IMR-90 (cell line): ENCODE measurements around the gene PRKN. TPM values are rescaled to one million over a fixed set of nuclear protein-coding genes. Genes with fewer than 3 reads are reported as not detected.

Source experiments
- ATAC-seq: fragments of 200-7000 bp; cut with Tn5 transposase; 2 replicates; pipeline ENCODE4 v1.9.1; 2020; ENCODE audit warnings: low read depth, mild to moderate bottlenecking, moderate library complexity
- BruUV-seq: library from RNA; stranded (reverse); fragments of 400-500 nt; replicated peaks from 2 replicates; lab custom pipeline; 2021; lab: Mats Ljungman, UMichigan
- CTCF ChIA-PET: fragments of 300-600 bp; formaldehyde crosslinking; extraction: SDS; loops from one replicate; lab custom pipeline; 2021; ENCODE audit warnings: antibody characterized with exemption; lab: Yijun Ruan, JAX
- POLR2A ChIA-PET: fragments of 300-600 bp; sonication (Branson Sonifier 250); formaldehyde crosslinking; loops from one replicate; lab custom pipeline; 2022; ENCODE audit warnings: antibody characterized with exemption; ENCODE audit not compliant: unreplicated experiment; lab: Charles Lee
- DNase-seq: peaks from one replicate; pipeline ENCODE4 v3.0.0; 2013
- H2AFZ ChIP-seq: replicated peaks from 2 replicates; pipeline ENCODE3; 2013; ENCODE audit warnings: low read length, mild to moderate bottlenecking; ENCODE audit not compliant: poor library complexity
- H2AK5ac ChIP-seq: 2 replicates; pipeline ENCODE4 v1.6.1; 2013; ENCODE audit warnings: low read depth, low read length, inconsistent platforms
- H2AK9ac ChIP-seq: replicated peaks from 2 replicates; pipeline ENCODE3; 2013; ENCODE audit warnings: mild to moderate bottlenecking, low read depth, low read length, moderate library complexity; ENCODE audit not compliant: poor library complexity
- H2BK120ac ChIP-seq: 2 replicates; pipeline ENCODE4 v1.6.1; 2013; ENCODE audit warnings: low read depth, low read length, inconsistent platforms
- H2BK15ac ChIP-seq: 3 replicates; pipeline ENCODE4 v1.6.1; 2013; ENCODE audit warnings: low read depth, low read length, inconsistent platforms
- H2BK20ac ChIP-seq: 2 replicates; pipeline ENCODE4 v1.6.1; 2013; ENCODE audit warnings: low read depth, mild to moderate bottlenecking, inconsistent platforms, low read length, moderate library complexity
- H2BK5ac ChIP-seq: 2 replicates; pipeline ENCODE4 v1.6.1; 2013; ENCODE audit warnings: mild to moderate bottlenecking, low read depth, low read length, inconsistent platforms; ENCODE audit not compliant: poor library complexity, severe bottlenecking
- H3K14ac ChIP-seq: replicated peaks from 2 replicates; pipeline ENCODE4 v1.6.1; 2013; ENCODE audit warnings: low read depth, low read length, inconsistent platforms
- H3K18ac ChIP-seq: 2 replicates; pipeline ENCODE4 v1.6.1; 2013; ENCODE audit warnings: low read depth, low read length, control low read depth
- H3K23ac ChIP-seq: 2 replicates; pipeline ENCODE4 v1.6.1; 2013; ENCODE audit warnings: low read depth, low read length, inconsistent platforms
- H3K27ac ChIP-seq: 2 replicates; pipeline ENCODE4 v1.5.1; 2013; ENCODE audit warnings: mild to moderate bottlenecking, control low read depth, low read length; ENCODE audit not compliant: insufficient read depth
- H3K27me3 ChIP-seq: 2 replicates; pipeline ENCODE4 v1.6.1; 2013; ENCODE audit warnings: low read length; ENCODE audit not compliant: control insufficient read depth, insufficient read depth
- H3K36me3 ChIP-seq: 2 replicates; pipeline ENCODE4 v1.6.1; 2013; ENCODE audit warnings: low read length, mixed read lengths; ENCODE audit not compliant: control insufficient read depth, insufficient read depth
- H3K4ac ChIP-seq: 2 replicates; pipeline ENCODE4 v1.6.1; 2013; ENCODE audit warnings: low read depth, low read length, inconsistent platforms
- H3K4me1 ChIP-seq: 2 replicates; pipeline ENCODE4 v1.6.1; 2013; ENCODE audit warnings: low read length, mixed read lengths; ENCODE audit not compliant: control insufficient read depth, insufficient read depth
- H3K4me2 ChIP-seq: 2 replicates; pipeline ENCODE4 v1.6.1; 2013; ENCODE audit warnings: low read depth, mild to moderate bottlenecking, control low read depth, low read length, moderate library complexity
- H3K4me3 ChIP-seq: 2 replicates; pipeline ENCODE4 v1.5.1; 2013; ENCODE audit warnings: low read depth, mild to moderate bottlenecking, control low read depth, low read length, moderate library complexity; ENCODE audit not compliant: insufficient read depth
- H3K56ac ChIP-seq: 2 replicates; pipeline ENCODE4 v1.6.1; 2013; ENCODE audit warnings: low read length, inconsistent platforms; ENCODE audit not compliant: insufficient read depth; ENCODE audit errors: extremely low read depth
- H3K79me1 ChIP-seq, 2 experiments: 2 replicates each; pipeline ENCODE4 v1.6.1; 2013; ENCODE audit warnings: low read length in 2 of 2, inconsistent platforms in 1 of 2, low read depth in 1 of 2
- H3K9ac ChIP-seq: 2 replicates; pipeline ENCODE4 v1.6.1; 2013; ENCODE audit warnings: low read depth, low read length, control low read depth
- H3K9me1 ChIP-seq: 2 replicates; pipeline ENCODE4 v1.6.1; 2013; ENCODE audit warnings: low read length, inconsistent platforms; ENCODE audit not compliant: insufficient read depth
- H3K9me3 ChIP-seq: 2 replicates; pipeline ENCODE4 v1.6.1; 2013; ENCODE audit warnings: low read length; ENCODE audit not compliant: control insufficient read depth, insufficient read depth
- H4K20me1 ChIP-seq: 2 replicates; pipeline ENCODE4 v1.6.1; 2013; ENCODE audit warnings: low read length, inconsistent platforms; ENCODE audit not compliant: insufficient read depth
- H4K5ac ChIP-seq: 2 replicates; pipeline ENCODE4 v1.6.1; 2013; ENCODE audit warnings: mild to moderate bottlenecking, low read depth, low read length, control low read depth
- H4K8ac ChIP-seq, 2 experiments: 2 replicates each; pipeline ENCODE4 v1.6.1; 2013; ENCODE audit warnings: low read depth in 2 of 2, low read length in 2 of 2, control low read depth in 1 of 2, inconsistent platforms in 1 of 2
- H4K91ac ChIP-seq: 2 replicates; pipeline ENCODE4 v1.6.1; 2013; ENCODE audit warnings: low read depth, low read length, inconsistent platforms; ENCODE audit not compliant: insufficient read depth
- BHLHE40 ChIP-seq: fragments of 150-350 bp; IDR thresholded peaks from 2 replicates; pipeline ENCODE4 v1.6.1; 2016; ENCODE audit warnings: mild to moderate bottlenecking, low read depth, low read length
- CEBPB ChIP-seq: IDR thresholded peaks from 2 replicates; pipeline ENCODE4 v1.6.1; 2012; ENCODE audit warnings: low read depth, low read length, improper control_type of control experiment
- CHD1 ChIP-seq: IDR thresholded peaks from 2 replicates; pipeline ENCODE4 v1.6.1; 2012; ENCODE audit warnings: low read depth, low read length, improper control_type of control experiment
- FOS ChIP-seq: fragments of 150-350 bp; IDR thresholded peaks from 2 replicates; pipeline ENCODE4 v1.6.1; 2016; ENCODE audit warnings: low read depth, low read length
- MAFK ChIP-seq: IDR thresholded peaks from 2 replicates; pipeline ENCODE4 v1.6.1; 2012; ENCODE audit warnings: low read depth, low read length, improper control_type of control experiment
- MAZ ChIP-seq: IDR thresholded peaks from 2 replicates; pipeline ENCODE4 v1.6.1; 2012; ENCODE audit warnings: low read depth, mild to moderate bottlenecking, low read length, improper control_type of control experiment, moderate library complexity, borderline replicate concordance
- MXI1 ChIP-seq: IDR thresholded peaks from 2 replicates; pipeline ENCODE4 v1.6.1; 2012; ENCODE audit warnings: low read depth, mild to moderate bottlenecking, low read length, moderate library complexity, borderline replicate concordance
- NFE2L2 ChIP-seq: fragments of 150-350 bp; IDR thresholded peaks from 2 replicates; pipeline ENCODE4 v1.6.1; 2016; ENCODE audit warnings: low read depth, mild to moderate bottlenecking, low read length
- POLR2A ChIP-seq: IDR thresholded peaks from 2 replicates; pipeline ENCODE4 v1.6.1; 2012; ENCODE audit warnings: mild to moderate bottlenecking, low read depth, low read length
- RAD21 ChIP-seq: IDR thresholded peaks from 2 replicates; pipeline ENCODE4 v1.6.1; 2012; ENCODE audit warnings: low read length, improper control_type of control experiment
- RCOR1 ChIP-seq: IDR thresholded peaks from 2 replicates; pipeline ENCODE4 v1.6.1; 2012; ENCODE audit warnings: mild to moderate bottlenecking, low read length, improper control_type of control experiment; ENCODE audit not compliant: insufficient replicate concordance
- RFX5 ChIP-seq: IDR thresholded peaks from 2 replicates; pipeline ENCODE4 v1.8.0; 2012; ENCODE audit warnings: low read depth, mild to moderate bottlenecking, low read length, moderate library complexity
- SMC3 ChIP-seq: fragments of 150-350 bp; IDR thresholded peaks from 2 replicates; pipeline ENCODE4 v1.6.1; 2016; ENCODE audit warnings: low read depth, mild to moderate bottlenecking, antibody characterized with exemption, low read length, moderate library complexity
- WGBS, 2 experiments: methylation state at CpG; one replicate each; pipeline versions ENCODE4 v1.1.5 to v1.1.7; 2013; ENCODE audit warnings: missing lambda C conversion rate in 2 of 2; ENCODE audit not compliant: insufficient read length in 1 of 2; ENCODE audit errors: extremely low coverage in 2 of 2; 5-methylcytosine and 5-hydroxymethylcytosine counted together
- dilution Hi-C: fragments of 300-500 bp; cut with HindIII; formaldehyde crosslinking; loops from one replicate; pipeline ENCODE4 v1.14.3; 2018; ENCODE audit warnings: low sequenced_read_pairs; ENCODE audit not compliant: unreplicated experiment
- in situ Hi-C: fragments of 300-500 bp; cut with MboI; formaldehyde crosslinking; loops from 3 replicates; pipeline ENCODE4 v1.14.3; 2019; ENCODE audit warnings: low sequenced_read_pairs, inconsistent platforms, mixed read lengths
- intact Hi-C: fragments of 100-400 bp; cut with micrococcal nuclease; formaldehyde crosslinking; loops from 2 replicates; pipeline ENCODE4 v1.10.0; 2022
- polyA plus RNA-seq, 3 experiments: library from polyadenylated mRNA; depleted of rRNA; stranded (reverse); fragments of >200 nt; gene quantifications; 2 replicates each; pipeline ENCODE4 v1.2.3, GENCODE V29; 2012; ENCODE audit warnings: low replicate concordance in 1 of 3
- total RNA-seq: library from RNA; depleted of rRNA; stranded (reverse); fragments of >200 nt; gene quantifications from 2 replicates; pipeline ENCODE4 v1.2.3, GENCODE V29; 2012
- TF ChIP-seq, protein P1 (sequence below): fragments of 150-350 bp; IDR thresholded peaks from 2 replicates; pipeline ENCODE4 v1.6.1; 2017; ENCODE audit warnings: mild to moderate bottlenecking, antibody characterized with exemption, low read length, low read depth
- TF ChIP-seq, protein P2 (sequence below): conservative IDR thresholded peaks from 2 replicates; pipeline ENCODE4 v1.5.1; 2012; ENCODE audit warnings: mild to moderate bottlenecking, low read depth, low read length, improper control_type of control experiment
- TF ChIP-seq, protein P3 (sequence below): fragments of 150-350 bp; IDR thresholded peaks from 2 replicates; pipeline ENCODE4 v1.6.1; 2016; ENCODE audit warnings: low read depth, mild to moderate bottlenecking, low read length, moderate library complexity, borderline replicate concordance

PRKN gene
- total and polyA plus RNA-seq, 2 of the 4 experiments (the other 2 are of a cell fraction): 0.15 to 0.18 TPM

DNA sequence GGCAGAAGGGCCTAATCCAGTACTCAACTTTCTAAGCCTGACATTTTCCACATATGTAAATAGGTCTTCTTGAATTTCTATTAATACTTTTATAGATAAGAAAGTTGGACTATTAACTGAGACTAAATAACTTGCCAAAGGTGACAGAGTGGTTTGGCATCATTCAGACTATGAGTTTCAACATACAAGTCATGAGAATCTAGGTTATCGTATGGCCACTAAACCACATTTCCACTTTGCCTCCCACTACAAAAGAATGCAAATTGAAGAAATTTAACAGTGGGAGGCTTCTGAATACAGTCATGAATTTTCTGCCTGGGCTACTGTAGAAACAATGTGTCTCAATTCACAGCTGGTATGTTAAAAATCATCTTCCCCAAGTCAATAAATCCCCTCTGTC, 922.7 kb downstream of the PRKN start:
- CTCF ChIA-PET: no interaction called here
- no peak overlapping the region for H2BK120ac ChIP-seq
- H3K27me3 ChIP-seq: no peaks in the 10 kb centered on the region
- intact Hi-C loops: no loop called here
- H4K20me1 ChIP-seq: no peaks in the 10 kb centered on the region
- no peak overlapping the region for H3K9ac ChIP-seq
- TF ChIP-seq MAFK (no peak), BHLHE40 (no peak), RCOR1 (no peak), RAD21 (no peak), SMC3 (no peak), CEBPB (no peak), POLR2A (no peak), CHD1 (no peak), RFX5 (no peak), MXI1 (no peak), MAZ (no peak), FOS (no peak), NFE2L2 (no peak)
- TF ChIP-seq, protein P1, sequence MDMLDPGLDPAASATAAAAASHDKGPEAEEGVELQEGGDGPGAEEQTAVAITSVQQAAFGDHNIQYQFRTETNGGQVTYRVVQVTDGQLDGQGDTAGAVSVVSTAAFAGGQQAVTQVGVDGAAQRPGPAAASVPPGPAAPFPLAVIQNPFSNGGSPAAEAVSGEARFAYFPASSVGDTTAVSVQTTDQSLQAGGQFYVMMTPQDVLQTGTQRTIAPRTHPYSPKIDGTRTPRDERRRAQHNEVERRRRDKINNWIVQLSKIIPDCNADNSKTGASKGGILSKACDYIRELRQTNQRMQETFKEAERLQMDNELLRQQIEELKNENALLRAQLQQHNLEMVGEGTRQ: no peak
- TF ChIP-seq, protein P2, sequence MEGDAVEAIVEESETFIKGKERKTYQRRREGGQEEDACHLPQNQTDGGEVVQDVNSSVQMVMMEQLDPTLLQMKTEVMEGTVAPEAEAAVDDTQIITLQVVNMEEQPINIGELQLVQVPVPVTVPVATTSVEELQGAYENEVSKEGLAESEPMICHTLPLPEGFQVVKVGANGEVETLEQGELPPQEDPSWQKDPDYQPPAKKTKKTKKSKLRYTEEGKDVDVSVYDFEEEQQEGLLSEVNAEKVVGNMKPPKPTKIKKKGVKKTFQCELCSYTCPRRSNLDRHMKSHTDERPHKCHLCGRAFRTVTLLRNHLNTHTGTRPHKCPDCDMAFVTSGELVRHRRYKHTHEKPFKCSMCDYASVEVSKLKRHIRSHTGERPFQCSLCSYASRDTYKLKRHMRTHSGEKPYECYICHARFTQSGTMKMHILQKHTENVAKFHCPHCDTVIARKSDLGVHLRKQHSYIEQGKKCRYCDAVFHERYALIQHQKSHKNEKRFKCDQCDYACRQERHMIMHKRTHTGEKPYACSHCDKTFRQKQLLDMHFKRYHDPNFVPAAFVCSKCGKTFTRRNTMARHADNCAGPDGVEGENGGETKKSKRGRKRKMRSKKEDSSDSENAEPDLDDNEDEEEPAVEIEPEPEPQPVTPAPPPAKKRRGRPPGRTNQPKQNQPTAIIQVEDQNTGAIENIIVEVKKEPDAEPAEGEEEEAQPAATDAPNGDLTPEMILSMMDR: no peak
- TF ChIP-seq, protein P3, sequence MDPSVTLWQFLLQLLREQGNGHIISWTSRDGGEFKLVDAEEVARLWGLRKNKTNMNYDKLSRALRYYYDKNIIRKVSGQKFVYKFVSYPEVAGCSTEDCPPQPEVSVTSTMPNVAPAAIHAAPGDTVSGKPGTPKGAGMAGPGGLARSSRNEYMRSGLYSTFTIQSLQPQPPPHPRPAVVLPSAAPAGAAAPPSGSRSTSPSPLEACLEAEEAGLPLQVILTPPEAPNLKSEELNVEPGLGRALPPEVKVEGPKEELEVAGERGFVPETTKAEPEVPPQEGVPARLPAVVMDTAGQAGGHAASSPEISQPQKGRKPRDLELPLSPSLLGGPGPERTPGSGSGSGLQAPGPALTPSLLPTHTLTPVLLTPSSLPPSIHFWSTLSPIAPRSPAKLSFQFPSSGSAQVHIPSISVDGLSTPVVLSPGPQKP: no peak
- no peaks in the 10 kb centered on the region for H3K9me1 ChIP-seq
- DNase-seq: no peak
- no peak overlapping the region for H3K4ac ChIP-seq
- no peak overlapping the region for H3K23ac ChIP-seq
- in situ Hi-C loops: no loop called here
- H2AK5ac ChIP-seq: no peak overlapping the region
- dilution Hi-C loops: no loop called here
- H2BK5ac ChIP-seq: no peak overlapping the region
- no peaks in the 10 kb centered on the region for H3K4me1 ChIP-seq
- H3K56ac ChIP-seq: no peak overlapping the region
- no peaks in the 10 kb centered on the region for H3K79me1 ChIP-seq
- no peak overlapping the region for H4K5ac ChIP-seq
- no CpG with 5 or more reads among the region's 1 CpG for WGBS, 2 experiments
- peaks cover 38% of the 10 kb centered on the region for H3K9me3 ChIP-seq
- no peak overlapping the region for H4K91ac ChIP-seq
- no peak overlapping the region for H3K27ac ChIP-seq
- no peak overlapping the region for H3K18ac ChIP-seq
- H3K14ac ChIP-seq: no peak overlapping the region
- POLR2A ChIA-PET: no interaction called here
- H2AFZ ChIP-seq: no peak overlapping the region
- no peak overlapping the region for H3K4me3 ChIP-seq
- no peak for ATAC-seq
- H2BK15ac ChIP-seq: no peak overlapping the region
- no peak overlapping the region for H3K4me2 ChIP-seq
- BruUV-seq: no TSS peak
- no peak overlapping the region for H2AK9ac ChIP-seq
- no peaks in the 10 kb centered on the region for H3K36me3 ChIP-seq
- no peak overlapping the region for H2BK20ac ChIP-seq
- no peak overlapping the region for H4K8ac ChIP-seq
